ENCODE results near the gene MTF1.
A peak's percentile ranks its signal among the peaks of the same experiment; 100 is the strongest.

MTF1 gene

GRCh38 chr1:37865348-37866120, 6.1 kb upstream of the MTF1 start:
- DNase-seq = no peak
- Histone ChIP-seq H3K9me3 (no peaks in the 10 kb centered on the region), H3K4me3 (no peak overlapping the region), H3K27ac (no peak overlapping the region), H3K36me3 (peaks cover 77 to 92% (median 79%) of the 10 kb centered on the region in 3 donors), H3K27me3 (no peaks in the 10 kb centered on the region), H3K4me1 (peaks cover 0 to 4% (median 2%) of the 10 kb centered on the region in 4 donors)
- intact Hi-C loops (cut with DNase I; ENCODE audit: low total_unique reads) = no loop called here
- no peak for TF ChIP-seq CTCF (IDR thresholded peaks at IDR 0.05)

- Histone ChIP-seq H3K27me3 (no peaks in the 10 kb centered on the region), H3K27ac (no peak overlapping the region), H3K4me1 (peaks cover 0 to 25% (median 20%) of the 10 kb centered on the region in 4 donors), H3K9me3 (no peaks in the 10 kb centered on the region), H3K36me3 (peaks cover 53 to 62% (median 54%) of the 10 kb centered on the region in 3 donors), H3K4me3 (no peak overlapping the region)
- intact Hi-C loops (cut with DNase I; ENCODE audit: low total_unique reads) = no loop called here
- no peak for DNase-seq
- no peak for TF ChIP-seq CTCF (IDR thresholded peaks at IDR 0.05)
Observed at GRCh38 chr1:37862330-37862729, 2.9 kb upstream of the MTF1 start.

GRCh38 chr1:37861151-37861550, 1.8 kb upstream of the MTF1 start:
- Histone ChIP-seq H3K4me3 (no peak overlapping the region), H3K27ac (no peak overlapping the region), H3K9me3 (no peaks in the 10 kb centered on the region), H3K27me3 (no peaks in the 10 kb centered on the region), H3K36me3 (peaks cover 44 to 61% (median 47%) of the 10 kb centered on the region in 3 donors), H3K4me1 (peaks cover 0 to 35% (median 27%) of the 10 kb centered on the region in 4 donors)
- no peak for TF ChIP-seq CTCF (IDR thresholded peaks at IDR 0.05)
- no peak for DNase-seq
- intact Hi-C loops (cut with DNase I; ENCODE audit: low total_unique reads) = no loop called here

- Histone ChIP-seq H3K36me3 (peaks cover 35 to 57% (median 38%) of the 10 kb centered on the region in 3 donors), H3K27me3 (no peaks in the 10 kb centered on the region), H3K4me1 (peaks cover 0 to 42% (median 31%) of the 10 kb centered on the region in 4 donors), H3K27ac (peak overlapping the region; percentile 85 to 91), H3K4me3 (peak overlapping the region; percentile 80 to 82), H3K9me3 (no peaks in the 10 kb centered on the region)
- intact Hi-C loops (cut with DNase I; ENCODE audit: low total_unique reads) = no loop called here
- no peak for TF ChIP-seq CTCF (IDR thresholded peaks at IDR 0.05)
- no peak for DNase-seq
Observed at GRCh38 chr1:37860346-37860666, 914 bp upstream of the MTF1 start.

GRCh38 chr1:37858931-37859506, 373 bp downstream of the MTF1 start:
- Histone ChIP-seq H3K4me1 (peaks cover 0 to 55% (median 40%) of the 10 kb centered on the region in 4 donors), H3K9me3 (no peaks in the 10 kb centered on the region), H3K27me3 (no peaks in the 10 kb centered on the region), H3K27ac (peak overlapping the region; percentile 85 to 91), H3K36me3 (peaks cover 22 to 57% (median 31%) of the 10 kb centered on the region in 3 donors), H3K4me3 (peak overlapping the region; percentile 80 to 82)
- no peak for DNase-seq
- TF ChIP-seq CTCF (IDR thresholded peaks at IDR 0.05) = no peak
- intact Hi-C loops (cut with DNase I; ENCODE audit: low total_unique reads) = loop anchor here (5.0 kb wide), 1 partner anchor 47 kb away; no protein-coding TSS in a partner anchor
